Heart left ventricle (tissue), 13 donors: Measurements from ENCODE around the gene PLA2G4D.

Source experiments
- POLR2A ChIP-seq, 2 donors: fragments of 450-650 bp; IDR thresholded peaks; one replicate each; pipeline ENCODE4 v1.6.1; 2017; ENCODE audit warnings: antibody characterized with exemption in 2 of 2, mild to moderate bottlenecking in 2 of 2, moderate library complexity in 2 of 2
- TF ChIP-seq, protein P1 (sequence below), 12 donors: fragments of 200-600 bp; sonication (generic) in 4 of 12; IDR thresholded peaks; one replicate each; pipeline versions ENCODE4 v1.5.0 to v1.8.0; 2018 to 2022; ENCODE audit warnings: antibody characterized with exemption in 12 of 12, mild to moderate bottlenecking in 5 of 12
- donor health status: ischemic (EF 13 %, LVEDD 7.1; RV severe dilation, severe dysfunction).
- donor health status: DM: no; HTN: yes; CAD: no.
- donor health status: DM: no; HTN: no; CAD: no.
- donor health status: ischemic (EF 25% LVEDD 6.9; RV normal size, moderate dysfunction).
- donor health status: ischemic (EF 25% LVEDD 5.7; RV mildly dilated, moderate dysfunction).
- donor health status: ischemic (EF 35%, LVEDD 5.7; RV mildly dilated, moderate dysfunction).
- donor health status: nonischemic (EF 11% LVEDD 7.7; RV severe dilation, severe dysfunction).
- donor health status: DM: yes; HTN: yes; CAD: no.
- donor health status: PGD.
- donor health status: ischemic (EF 29% LVEDD 5.4; RV normal size, mild dysfunction).
- donor health status: nonischemic (EF 23%, LVEDD 6.1; RV moderate dilation, normal function).

- TF ChIP-seq, protein P1, sequence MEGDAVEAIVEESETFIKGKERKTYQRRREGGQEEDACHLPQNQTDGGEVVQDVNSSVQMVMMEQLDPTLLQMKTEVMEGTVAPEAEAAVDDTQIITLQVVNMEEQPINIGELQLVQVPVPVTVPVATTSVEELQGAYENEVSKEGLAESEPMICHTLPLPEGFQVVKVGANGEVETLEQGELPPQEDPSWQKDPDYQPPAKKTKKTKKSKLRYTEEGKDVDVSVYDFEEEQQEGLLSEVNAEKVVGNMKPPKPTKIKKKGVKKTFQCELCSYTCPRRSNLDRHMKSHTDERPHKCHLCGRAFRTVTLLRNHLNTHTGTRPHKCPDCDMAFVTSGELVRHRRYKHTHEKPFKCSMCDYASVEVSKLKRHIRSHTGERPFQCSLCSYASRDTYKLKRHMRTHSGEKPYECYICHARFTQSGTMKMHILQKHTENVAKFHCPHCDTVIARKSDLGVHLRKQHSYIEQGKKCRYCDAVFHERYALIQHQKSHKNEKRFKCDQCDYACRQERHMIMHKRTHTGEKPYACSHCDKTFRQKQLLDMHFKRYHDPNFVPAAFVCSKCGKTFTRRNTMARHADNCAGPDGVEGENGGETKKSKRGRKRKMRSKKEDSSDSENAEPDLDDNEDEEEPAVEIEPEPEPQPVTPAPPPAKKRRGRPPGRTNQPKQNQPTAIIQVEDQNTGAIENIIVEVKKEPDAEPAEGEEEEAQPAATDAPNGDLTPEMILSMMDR (IDR thresholded peaks at IDR 0.05) = no peak
- no peak for TF ChIP-seq POLR2A (IDR thresholded peaks at IDR 0.05)
These were observed 24.7 kb downstream of the PLA2G4D start for GRCh38 chr15:42069496-42070278.
